HG02981 (cell line): ENCODE results near the gene TMEM141.

Experiments
- ATAC-seq: cut with Tn5 transposase; IDR thresholded peaks from one replicate; pipeline ENCODE4 v1.9.1; 2021; ENCODE audit warnings: mild to moderate bottlenecking, moderate library complexity; ENCODE audit not compliant: unreplicated experiment

The TMEM141 gene

DNA sequence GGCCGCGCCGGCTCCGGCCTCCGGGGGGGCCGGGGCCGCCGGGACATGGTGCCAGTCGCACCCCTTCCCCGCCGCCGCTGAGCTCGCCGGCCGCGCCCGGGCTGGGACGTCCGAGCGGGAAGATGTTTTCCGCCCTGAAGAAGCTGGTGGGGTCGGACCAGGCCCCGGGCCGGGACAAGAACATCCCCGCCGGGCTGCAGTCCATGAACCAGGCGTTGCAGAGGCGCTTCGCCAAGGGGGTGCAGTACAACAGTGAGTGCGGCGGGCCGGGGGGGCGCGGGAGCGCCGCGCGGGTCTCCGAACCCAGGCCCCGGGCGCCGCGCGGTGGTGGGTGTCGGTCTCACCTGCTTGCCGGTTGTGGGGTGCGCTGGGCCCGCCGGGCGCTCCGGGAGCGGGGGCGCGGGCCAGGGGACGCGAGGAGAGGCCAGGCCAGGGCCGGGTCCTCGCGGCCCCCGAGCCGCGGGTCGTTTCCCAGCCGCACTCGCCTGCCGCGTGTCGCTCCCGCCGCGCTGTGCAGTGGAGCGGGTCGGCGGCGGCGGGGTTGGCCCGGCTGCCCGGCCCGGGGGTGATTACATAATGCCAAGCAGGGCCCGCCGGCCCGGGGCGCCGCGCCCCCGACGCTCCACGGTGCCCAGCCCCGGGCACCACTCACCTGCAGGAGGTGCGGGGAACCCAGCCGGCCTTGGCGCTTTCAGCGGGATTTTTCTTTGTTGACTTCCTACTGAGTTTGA, 17.1 kb downstream of the TMEM141 start:
- ATAC-seq, result peak; percentile 30

DNA sequence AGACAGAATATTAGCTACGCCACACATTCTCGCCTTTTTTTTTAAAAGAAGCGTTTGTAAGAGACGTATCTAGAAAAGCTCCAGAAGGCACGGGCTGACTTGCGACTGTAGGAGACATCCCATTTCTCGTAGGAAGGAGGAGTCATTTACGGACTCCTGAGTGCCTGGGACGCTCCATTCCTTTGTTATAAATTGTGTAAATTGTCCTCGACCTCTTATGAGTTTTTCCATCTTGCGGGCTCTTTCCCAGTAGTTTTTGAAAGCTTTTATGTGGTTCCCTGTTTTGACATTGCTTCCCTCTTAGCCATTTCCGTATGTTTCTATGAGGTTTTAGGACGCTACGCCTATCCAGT, 17.6 kb downstream of the TMEM141 start:
- ATAC-seq, result no peak

DNA sequence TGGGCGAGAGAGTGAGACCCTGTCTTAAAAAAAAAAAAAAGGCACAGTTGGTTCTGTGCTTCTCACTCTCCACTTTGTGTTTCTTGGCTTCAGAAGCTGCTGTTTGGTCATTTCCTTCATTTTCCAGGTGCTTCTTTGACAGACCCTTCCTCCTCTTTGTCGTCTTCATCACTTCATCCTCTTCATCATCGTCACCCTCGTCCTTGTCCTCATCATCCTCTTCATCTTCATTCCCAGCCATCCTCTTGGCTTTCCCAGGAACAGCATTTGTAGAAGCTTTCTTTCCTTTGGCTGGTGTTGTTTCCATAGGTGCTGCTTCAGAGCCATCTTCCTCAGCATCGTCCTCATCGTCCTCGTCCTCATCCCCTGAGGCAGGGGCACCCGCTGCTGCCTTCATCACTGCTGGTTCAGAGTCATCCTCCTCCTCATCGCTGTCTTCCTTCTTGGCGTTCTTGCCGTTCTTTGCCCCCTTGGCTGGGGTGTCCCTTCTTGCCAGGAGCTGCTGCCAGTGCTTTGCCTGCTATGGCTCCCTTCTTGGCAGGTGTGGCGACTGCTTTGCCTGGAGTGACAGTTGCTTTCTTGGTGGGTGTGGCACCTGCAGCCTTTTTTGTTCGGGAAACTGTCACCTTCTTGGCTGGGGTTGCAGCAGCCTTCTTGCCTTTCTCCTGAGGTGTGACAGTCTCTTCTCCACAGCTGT, 23.7 kb downstream of the TMEM141 start:
- no peak for ATAC-seq

DNA sequence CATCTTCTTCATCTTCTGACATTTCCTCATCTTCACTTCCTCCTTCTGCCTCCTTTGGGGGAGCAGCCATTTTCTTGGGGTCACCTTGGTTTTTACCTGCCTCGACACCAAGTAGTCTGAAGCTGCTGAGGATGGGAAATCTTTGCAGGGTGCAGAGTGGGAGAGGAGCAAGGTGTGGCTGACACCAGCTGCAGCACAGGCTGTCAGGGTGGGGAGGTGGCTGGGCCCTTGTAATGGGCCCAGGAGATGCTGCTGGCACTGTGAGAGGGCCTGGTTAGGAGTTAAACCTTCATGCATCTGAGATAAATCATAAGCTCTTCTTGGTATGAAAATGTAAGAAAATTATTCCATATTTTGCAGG, 24.3 kb downstream of the TMEM141 start:
- ATAC-seq, result no peak

DNA sequence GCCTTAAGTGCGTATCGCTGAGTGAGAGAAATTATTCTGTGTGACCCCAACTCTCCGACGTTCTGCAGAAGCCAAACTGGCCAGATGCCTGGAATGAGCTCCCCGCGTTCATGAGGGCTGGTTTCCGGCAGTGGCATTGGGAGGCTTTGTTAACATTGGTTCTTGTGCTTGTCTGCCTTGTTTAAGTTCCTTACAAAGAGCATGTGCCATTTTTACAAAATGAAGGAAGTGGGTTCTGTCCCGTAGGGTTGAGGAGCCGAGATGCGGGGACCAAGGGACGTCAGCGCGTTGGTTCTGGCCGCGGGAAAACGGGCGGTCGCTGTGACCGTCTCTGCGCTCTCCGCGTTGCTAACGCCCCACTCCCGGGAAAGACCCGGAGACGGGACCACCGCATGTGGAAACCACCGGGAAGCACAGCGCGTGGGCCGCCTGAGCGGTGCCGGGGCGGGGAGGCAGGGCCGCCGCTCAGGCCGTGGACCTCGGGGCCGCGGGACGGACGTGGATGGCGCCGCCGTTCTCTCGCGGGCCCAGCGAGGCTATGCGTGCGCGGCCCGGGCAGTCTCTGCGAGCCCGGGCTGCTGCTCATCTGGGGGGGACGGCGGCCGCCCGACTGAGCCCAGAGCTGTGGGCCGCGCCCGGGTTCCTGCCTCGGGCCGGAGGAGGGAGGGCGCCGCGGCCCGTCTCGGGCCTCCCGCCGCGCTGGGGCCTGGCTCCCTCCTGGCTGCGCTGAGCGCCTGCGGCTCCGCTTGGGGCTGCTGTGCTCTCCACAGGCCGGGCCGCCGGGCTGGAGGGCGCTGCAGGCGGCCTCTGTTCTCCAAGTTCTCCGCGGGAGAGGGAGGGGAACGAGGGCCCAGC, 30.1 kb downstream of the TMEM141 start:
- ATAC-seq, result no peak

DNA sequence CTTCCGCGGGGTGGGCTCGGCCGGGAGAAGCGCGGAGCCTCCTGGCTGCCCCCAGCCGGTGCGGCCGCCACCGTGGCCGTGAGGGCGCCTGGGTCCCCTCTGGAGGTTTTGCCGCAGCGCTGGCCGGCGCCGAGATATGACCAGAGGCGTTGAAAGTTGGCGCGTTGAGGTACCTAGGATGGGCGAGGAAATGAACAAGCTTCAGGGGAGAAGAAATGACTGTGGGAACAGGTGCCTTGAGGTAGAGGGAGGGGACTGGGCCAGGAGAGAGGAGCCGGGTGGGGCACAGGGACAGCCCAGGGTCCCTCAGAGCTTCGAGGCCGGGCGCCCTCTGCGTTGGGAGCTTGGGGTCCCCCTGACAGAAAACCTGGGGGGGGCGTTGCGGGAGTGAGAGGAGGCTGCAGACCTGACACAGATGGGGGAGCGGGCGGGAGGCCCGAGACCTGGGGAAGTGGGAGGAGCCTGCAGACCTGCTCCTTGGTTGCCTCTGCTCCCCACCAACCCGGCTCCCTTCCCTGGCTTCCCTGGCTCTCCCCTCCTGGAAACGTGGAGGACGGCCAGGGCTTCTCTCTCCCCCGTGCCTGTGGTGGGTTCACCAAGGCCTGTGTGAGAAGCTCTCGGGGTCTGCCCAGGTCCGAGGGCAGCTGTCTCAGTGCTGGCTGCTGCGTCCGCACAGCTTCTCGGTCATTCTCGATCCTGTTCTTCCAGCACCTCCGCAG, 30.8 kb downstream of the TMEM141 start:
- ATAC-seq, result no peak

DNA sequence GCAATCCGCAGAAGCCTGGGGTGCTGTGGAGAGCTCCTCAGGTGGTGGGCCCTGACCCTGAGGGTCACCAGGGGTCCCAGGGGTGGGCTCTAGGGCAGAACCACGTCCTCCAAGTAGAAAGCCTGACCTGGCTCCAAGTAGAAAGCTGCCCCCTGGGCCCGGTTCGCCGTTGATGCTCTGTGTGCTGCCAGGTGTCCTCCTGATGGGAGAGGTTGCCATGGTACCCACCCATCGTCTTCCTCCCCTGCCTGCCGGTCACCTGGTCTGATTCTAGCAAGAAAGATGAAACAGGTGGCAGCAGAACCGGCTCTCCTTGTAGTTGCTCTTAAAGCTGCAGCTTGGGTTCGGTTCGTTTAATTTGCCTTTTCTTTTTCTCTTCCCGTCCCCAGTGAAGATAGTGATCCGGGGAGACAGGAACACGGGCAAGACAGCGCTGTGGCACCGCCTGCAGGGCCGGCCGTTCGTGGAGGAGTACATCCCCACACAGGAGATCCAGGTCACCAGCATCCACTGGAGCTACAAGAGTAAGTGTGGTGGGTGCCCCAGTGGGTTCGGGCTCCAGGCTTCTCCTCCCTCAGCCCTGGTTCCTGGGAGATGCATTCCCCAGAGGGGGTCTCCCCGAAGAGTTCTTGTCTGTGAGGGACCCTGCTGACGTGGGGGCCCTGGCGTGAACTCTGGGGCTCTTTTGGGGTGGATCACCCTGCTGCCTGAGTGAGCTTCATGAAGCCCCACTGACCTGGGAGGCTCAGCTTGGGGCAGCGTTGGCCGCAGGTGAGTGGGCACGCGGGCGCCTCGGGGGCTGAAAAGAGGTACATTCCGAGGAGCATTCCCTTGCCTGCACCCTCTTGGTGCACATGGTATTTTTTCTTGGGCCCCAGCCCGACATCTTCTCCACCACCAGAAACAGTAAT, 32.2 kb downstream of the TMEM141 start:
- no peak for ATAC-seq

DNA sequence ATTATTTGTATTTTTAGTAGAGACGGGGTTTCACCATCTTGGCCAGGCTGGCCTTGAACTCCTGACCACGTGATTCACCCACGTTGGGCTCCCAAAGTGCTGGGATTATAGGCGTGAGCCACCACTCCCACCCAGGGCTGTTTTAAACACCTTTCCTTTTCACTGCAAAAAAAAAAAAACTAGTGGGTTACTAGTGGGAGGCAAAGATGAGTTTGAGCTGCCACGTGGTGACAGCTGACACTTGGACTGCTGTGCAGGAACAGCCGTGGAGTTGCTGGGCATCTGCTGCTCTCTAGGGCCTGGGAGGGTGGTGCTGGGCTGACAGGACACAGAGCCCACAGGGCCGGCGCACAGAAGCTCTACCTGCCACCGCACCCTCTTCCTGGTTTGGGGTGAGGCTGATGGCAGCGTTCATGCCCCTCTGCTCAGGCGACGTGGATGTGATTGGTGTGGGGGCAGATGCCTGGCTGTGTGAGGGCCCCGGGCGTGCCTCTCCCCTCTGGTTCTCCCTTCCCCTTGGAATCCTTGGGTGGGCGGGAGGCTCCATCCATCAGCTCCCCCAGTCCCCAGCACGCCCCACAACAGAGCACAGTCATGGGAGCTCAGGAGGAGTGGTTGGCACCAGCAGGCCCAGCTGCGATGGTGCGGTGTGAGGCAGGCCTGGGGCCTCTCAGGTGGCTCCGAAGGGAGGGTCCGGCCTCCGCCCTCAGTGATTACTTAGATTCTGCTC, 33.5 kb downstream of the TMEM141 start:
- no peak for ATAC-seq

DNA sequence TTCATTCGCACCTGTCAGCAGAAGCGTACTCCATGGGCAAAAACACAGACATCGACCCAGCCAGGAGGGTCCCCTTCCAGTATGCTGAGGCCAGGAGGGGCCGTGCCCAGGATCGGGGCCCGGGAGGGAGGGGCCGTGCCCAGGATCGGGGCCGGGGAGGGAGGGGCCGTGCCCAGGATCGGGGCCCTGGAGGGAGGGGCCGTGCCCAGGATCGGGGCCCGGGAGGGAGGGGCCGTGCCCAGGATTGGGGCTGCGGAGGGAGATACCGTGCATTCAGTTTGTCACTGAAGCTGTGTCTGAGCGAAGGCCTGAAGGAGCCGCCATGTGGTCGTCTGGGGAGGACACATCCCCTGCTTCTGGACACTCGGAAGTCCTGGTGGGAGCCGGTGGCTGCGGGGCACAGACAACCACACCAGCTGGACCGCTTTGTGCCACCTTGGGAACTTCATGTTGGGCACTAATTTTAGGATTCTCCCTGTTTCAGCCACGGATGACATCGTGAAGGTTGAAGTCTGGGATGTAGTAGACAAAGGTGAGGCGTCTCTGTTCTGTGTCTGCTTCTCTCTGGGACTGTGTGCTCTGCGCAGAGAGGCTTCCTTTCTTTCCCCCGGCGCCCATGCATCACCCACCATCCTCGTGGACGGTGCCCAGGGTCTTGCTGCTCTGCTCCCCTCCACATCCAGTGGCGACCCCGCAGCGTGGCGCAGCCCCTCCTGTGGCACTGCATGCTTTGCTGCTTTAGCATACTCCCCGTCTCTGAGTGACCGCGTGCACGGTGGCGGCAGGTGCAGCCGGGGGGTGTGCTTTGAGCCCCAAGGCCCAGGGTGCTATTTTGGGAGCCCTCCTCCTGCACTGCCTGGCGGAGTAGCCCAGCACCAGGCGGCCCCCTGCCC, 34.4 kb downstream of the TMEM141 start:
- ATAC-seq, result no peak

DNA sequence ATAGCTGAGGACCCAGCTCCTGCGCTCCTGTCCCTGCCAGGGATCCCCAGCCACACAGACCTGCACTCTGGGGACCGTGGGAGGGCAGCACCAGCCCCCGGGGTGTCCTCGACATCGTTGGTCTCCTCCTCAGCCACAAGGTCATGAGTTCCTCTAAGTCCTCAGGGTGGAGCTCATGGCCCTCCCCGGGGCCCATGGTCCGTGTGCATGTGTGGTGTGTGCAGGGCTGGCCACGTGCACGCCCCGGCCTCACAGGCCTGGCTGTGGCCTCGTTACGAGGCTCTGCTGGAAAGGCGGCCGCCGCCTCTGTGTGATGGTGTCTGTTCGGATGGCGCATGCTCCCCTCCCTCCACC, 35.0 kb downstream of the TMEM141 start:
- ATAC-seq, result no peak

DNA sequence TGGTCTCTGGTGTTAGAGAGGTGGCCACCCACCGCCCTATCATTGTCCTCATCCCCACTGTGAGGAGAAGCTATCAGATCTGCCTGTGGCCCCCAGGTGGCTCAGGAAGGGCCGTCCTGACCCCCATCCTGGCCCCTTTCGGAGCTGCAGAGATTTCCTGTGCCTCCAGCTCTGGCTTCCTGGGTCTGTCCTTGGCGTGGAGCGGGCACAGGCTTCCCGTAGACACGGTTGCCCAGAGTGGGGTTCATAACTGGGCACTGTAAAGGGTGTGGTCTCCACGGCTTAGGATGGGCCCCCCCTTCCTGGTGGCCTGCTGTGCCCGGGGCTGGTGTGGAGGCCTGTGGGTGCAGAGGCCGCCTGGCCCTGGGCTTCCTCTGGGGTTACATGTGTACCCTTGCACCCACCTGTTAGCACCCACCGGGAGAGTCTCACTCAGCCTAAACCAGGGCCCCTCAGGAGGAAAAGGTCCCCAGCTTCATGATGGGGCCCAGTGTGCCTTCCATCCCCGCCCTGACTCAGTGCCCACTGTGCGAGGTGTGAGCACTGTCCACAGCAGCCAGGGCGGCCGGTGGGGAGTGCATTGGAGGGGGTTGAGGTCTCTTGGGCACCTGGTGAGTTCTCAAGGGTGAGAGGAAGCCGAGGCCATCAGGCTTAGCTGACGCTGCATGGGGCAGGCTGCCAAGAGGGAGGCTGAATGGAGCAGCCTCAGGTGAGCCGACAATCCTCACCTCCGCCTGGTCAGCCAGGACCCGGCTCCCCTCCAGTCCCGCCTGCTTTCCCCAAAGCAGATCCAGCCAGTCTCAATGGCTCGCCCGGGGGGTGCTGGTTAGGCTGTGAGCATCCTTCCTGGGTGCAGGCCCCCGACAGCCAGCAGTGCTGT, 35.8 kb downstream of the TMEM141 start:
- no peak for ATAC-seq

DNA sequence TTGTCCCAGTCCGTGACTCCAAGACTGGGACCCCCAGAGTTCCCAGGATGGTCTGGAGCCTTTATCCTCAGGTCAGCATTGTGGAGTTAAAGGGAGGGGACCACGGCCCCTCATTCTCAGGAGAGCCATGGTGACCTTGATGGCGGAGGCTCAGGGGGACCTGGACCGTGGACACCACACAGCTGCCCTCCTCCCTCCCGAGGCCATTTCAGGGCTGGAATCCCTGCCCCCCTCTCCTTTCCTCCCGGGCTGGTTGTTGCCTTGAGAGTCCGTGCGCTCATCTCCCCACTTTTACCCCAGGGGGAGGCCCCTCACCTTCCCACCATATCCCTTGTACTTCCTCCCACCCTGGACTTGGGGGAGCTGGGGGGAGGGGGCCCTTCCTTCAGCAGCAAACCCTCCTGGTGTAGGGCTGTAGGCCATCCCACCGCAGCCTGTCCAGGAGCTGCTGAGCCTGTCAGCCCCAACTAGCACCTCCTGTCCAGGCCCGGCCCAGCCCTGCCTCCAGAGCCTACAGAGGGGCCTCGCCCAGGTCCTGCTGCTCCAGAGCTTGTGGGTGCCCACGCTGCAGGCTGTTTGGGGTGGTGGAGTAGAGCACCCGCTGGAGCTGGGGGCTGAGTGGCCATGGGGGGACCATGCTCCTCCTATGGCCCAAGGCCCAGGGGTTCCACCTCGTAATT, 36.8 kb downstream of the TMEM141 start:
- no peak for ATAC-seq

DNA sequence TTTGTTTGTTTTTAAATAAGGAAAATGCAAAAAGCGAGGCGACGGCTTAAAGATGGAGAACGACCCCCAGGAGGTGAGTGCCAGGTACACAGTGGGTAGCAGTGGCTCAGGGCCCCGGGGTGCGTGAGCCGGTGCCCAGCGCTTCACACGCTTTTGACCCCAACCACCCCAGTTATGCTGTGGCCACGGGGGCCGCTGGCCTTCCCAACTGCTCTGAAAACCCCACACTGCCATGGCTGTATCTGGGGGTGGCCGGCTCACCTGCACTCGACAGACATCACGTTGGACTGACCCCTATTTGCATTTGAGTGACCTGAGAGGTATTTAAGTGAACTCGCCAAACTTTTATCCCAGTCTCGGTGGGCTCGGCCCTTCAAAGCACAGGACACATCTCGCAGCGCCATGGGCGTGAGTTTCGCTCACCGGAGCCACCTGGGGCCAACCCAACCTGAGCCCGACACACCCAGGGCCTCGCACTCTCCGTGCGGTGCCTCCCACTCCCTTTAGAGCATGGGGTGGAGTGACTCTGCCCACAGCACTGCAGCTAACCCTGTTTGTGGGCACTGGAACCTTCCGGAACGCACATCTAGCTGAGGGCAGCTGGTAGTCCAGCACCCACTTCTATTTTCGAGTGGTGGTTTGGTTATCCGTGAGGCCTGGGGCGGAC, 37.5 kb downstream of the TMEM141 start:
- ATAC-seq, result no peak

DNA sequence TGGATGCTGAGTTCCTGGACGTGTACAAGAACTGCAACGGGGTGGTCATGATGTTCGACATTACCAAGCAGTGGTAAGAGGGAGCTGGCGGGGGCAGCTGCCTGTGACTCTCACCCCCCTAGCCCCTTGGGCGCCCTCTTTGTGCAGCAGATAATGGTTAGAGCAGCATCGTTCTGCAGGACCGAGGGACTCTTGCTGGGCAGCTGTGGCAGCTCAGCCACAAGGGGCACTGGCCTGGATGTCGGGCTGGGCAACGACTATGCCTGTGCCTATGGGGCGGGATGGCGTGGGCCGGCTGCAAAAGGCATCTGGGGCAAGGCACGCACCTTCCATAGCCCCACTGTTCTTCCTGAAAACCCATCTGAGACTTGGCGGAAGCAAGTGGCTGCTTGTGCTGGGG, 38.3 kb downstream of the TMEM141 start:
- no peak for ATAC-seq

DNA sequence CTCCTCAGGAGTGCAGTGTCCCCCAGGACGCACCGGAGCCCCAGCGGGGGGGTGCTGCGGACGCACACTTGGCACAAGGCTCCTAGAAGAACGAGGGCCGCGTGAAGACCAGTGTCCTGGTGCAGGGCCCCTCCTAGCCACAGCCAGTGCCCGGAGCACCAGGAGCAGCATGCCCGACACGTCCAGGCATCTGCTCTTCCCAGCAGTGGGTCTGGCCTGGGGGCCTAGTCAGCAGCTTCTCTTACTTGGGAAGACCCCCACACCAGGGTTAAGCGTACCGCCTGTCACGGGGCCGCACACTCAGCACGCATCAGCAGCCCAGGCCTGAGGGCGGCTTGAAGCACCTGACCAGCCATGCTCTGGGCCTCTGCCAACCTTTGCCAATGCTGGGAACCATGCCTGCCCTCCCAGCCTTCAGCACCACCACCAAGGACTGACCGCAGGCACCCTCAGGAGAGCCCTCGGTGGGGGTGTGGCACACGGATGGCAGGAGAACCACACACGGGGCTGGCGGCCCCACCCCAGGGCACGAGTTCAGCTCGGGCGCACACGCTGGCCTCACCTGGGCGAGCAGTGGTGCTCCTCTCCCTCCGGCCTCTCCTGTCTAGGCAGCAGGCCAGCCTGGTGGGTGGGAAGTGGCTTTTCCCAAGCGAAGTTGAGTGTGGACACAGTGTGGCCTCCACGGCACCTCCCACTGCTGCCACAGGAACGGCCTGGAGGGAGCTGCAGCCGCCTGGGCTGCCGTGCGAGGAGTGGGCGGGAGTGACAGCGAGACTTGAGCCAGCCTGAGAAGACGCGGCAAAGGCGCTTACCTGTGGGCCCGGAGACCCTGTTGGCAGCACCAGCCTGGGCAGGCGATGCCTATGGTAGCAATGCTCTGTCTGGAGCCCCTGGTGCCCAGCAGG, 39.1 kb downstream of the TMEM141 start:
- no peak for ATAC-seq
